ENCODE measurements around the gene RBM25. TPM values are rescaled to one million over a fixed set of nuclear protein-coding genes. Genes with fewer than 3 reads are reported as not detected.

Gene RBM25
- total and polyA plus RNA-seq, 10 of the 15 experiments (the other 5 are each of a cell fraction or from before 2014, with no cell fraction given), result 43.4 to 125 (median 74.1) TPM

DNA sequence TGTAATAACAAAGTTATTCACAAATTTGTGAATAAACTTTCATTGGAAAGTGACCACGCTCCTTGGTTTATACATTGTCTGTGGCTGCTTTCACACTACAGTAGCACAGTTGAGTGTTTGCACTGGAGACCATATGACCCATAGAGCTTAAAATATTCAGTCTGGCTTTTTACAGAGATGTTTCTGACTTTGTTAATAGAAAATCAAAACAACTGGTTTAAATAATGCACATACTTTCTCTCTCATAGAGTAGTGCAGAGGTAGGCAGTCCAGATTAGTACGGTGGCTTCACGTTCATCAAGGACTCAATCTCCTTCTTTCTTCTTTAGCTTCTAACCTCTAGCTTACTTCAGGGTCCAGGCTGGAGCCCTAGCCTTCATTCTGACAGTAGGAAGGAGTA, 114.2 kb downstream of the RBM25 start:
- ATAC-seq (no peak), FAIRE-seq (no peak), DNase-seq (ENCODE audit: low read depth, low spot score) (no peak)
- ChIA-PET CTCF (interaction anchor here (0.8 to 5.1 kb wide), 32 partner anchors 10 to 1321 kb away, joined by 3 to 106 read pairs (median 4); partner anchors contain the start of genes ISCA2, NPC2 and PSEN1), POLR2A (interaction anchor here (0.6 to 1.0 kb wide), 2 partner anchors 299 to 588 kb away, joined by 3 to 6 read pairs; a partner anchor contains a TSS), SMC1A (ENCODE audit: uncharacterized antibody, unreplicated experiment) (interaction anchor here (0.7 to 2.5 kb wide), 15 partner anchors 9 to 327 kb away, joined by 3 to 37 read pairs (median 4); no protein-coding TSS in a partner anchor), RAD21 (ENCODE audit: unreplicated experiment) (interaction anchor here (1.0 to 2.3 kb wide), 13 partner anchors 37 to 659 kb away, joined by 3 to 48 read pairs (median 4); partner anchors contain the start of genes PSEN1 and RIOX1)
- peaks cover 11 to 28% of the 10 kb centered on the region in 2 experiments; a peak in 3 of 4 replicates for H3K36me3 ChIP-seq (ENCODE audit: control insufficient read depth in 2 of 2, insufficient read depth in 2 of 2, low read length in 1 of 2)
- H3K27me3 ChIP-seq (replicated peaks in 1 of 2; ENCODE audit: control insufficient read depth in 2 of 2, insufficient read depth in 2 of 2, low read length in 1 of 2), result no peaks in the 10 kb centered on the region
- BruUV-seq (replicated peaks), result no TSS peak
- H3K9ac ChIP-seq (ENCODE audit: control insufficient read depth, insufficient read depth, low read length), result no peak overlapping the region
- H3K4me2 ChIP-seq (ENCODE audit: control insufficient read depth, insufficient read depth), result no peak overlapping the region
- in situ Hi-C loops (cut with MboI) (no loop called here), intact Hi-C loops (cut with micrococcal nuclease; ENCODE audit: unreplicated experiment) (no loop called here)
- no peak overlapping the region for H3K4me3 ChIP-seq
- no peaks in the 10 kb centered on the region for H3K79me2 ChIP-seq (ENCODE audit: control insufficient read depth, insufficient read depth, low read length)
- no peaks in the 10 kb centered on the region for H3K9me3 ChIP-seq (replicated peaks; ENCODE audit: control insufficient read depth, insufficient read depth, low read length)
- TF ChIP-seq EGR1 (IDR thresholded peaks at IDR 0.05; ENCODE audit: borderline replicate concordance in 1 of 2, low read depth in 2 of 2, low read length in 2 of 2), result no peak
- TF ChIP-seq SPI1 (IDR thresholded peaks at IDR 0.05; ENCODE audit: borderline replicate concordance, insufficient read depth, low read depth, low read length), result no peak
- no peaks in the 10 kb centered on the region for H3K4me1 ChIP-seq (ENCODE audit: control insufficient read depth, insufficient read depth, low read length)
- 95% methylated on average over 3 of the region's 3 CpGs for WGBS (ENCODE audit: insufficient coverage, insufficient replicate concordance, low lambda C conversion rate, missing lambda C conversion rate)
- no peak overlapping the region for H3K27ac ChIP-seq (ENCODE audit: control insufficient read depth, insufficient read depth)
- H2AFZ ChIP-seq (ENCODE audit: control insufficient read depth, low read depth, low read length), result no peak overlapping the region
- no peaks in the 10 kb centered on the region for H4K20me1 ChIP-seq (ENCODE audit: control insufficient read depth, insufficient read depth)

DNA sequence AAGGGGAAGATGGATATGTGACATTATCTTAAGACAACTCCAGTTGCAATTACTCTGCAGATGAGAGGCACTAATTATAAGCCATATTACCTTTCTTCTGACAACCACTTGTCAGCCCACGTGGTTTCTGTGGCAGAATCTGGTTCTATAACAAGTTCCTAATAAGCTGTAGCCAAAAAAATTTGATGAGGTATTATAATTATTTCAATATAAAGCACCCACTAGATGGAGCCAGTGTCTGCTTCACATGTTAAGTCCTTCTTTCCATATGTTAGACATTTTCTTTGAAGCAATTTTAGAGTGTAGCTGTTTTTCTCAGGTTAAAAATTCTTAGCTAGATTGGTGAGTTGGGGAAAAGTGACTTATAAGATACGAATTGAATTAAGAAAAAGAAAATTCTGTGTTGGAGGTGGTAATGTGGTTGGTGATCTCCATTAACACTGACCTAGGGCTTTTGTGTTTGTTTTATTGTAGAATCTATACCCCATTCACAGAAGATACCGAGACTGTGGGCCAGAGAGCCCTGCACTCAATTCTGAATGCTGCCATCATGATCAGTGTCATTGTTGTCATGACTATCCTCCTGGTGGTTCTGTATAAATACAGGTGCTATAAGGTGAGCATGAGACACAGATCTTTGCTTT, 114.9 kb downstream of the RBM25 start:
- peak; percentile 60 for ATAC-seq
- TF ChIP-seq RAD21 (IDR thresholded peaks at IDR 0.05; ENCODE audit: insufficient read depth, low read depth, low read length) (peak; percentile 68), POU2F2 (IDR thresholded peaks at IDR 0.05; ENCODE audit: borderline replicate concordance, low read depth, low read length) (no peak), ZNF207 (IDR thresholded peaks at IDR 0.05; ENCODE audit: borderline replicate concordance) (no peak), CBFB (IDR thresholded peaks at IDR 0.05; ENCODE audit: low read depth) (no peak), SP1 (IDR thresholded peaks at IDR 0.05; ENCODE audit: low read depth, low read length) (no peak), IKZF2 (IDR thresholded peaks at IDR 0.05) (no peak), SMC3 (IDR thresholded peaks at IDR 0.05; ENCODE audit: borderline replicate concordance, low read length) (peak; percentile 67; the same call in 1 of the 2 replicates), MXI1 (IDR thresholded peaks at IDR 0.05; ENCODE audit: low read depth, low read length) (0 out of 2 replicates have a peak, but pooled peaks have one; percentile 24), RAD51 (IDR thresholded peaks at IDR 0.05) (peak; percentile 41; the same call in 1 of the 2 replicates)
- TF ChIP-seq, protein P1, sequence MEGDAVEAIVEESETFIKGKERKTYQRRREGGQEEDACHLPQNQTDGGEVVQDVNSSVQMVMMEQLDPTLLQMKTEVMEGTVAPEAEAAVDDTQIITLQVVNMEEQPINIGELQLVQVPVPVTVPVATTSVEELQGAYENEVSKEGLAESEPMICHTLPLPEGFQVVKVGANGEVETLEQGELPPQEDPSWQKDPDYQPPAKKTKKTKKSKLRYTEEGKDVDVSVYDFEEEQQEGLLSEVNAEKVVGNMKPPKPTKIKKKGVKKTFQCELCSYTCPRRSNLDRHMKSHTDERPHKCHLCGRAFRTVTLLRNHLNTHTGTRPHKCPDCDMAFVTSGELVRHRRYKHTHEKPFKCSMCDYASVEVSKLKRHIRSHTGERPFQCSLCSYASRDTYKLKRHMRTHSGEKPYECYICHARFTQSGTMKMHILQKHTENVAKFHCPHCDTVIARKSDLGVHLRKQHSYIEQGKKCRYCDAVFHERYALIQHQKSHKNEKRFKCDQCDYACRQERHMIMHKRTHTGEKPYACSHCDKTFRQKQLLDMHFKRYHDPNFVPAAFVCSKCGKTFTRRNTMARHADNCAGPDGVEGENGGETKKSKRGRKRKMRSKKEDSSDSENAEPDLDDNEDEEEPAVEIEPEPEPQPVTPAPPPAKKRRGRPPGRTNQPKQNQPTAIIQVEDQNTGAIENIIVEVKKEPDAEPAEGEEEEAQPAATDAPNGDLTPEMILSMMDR (IDR thresholded peaks at IDR 0.05 in 2 of 3, conservative IDR thresholded peaks at IDR 0.05 in 1 of 3; ENCODE audit: control insufficient read depth in 2 of 3, extremely low read depth in 1 of 3, insufficient read depth in 1 of 3, low read depth in 3 of 3, low read length in 3 of 3), result peak; percentile 19 to 62 (median 36); a peak in 4 of 6 replicates

More for the DNA sequence above, 114.9 kb downstream of the RBM25 start:
- SMC1A ChIA-PET (ENCODE audit: uncharacterized antibody, unreplicated experiment), result interaction anchor here (0.7 to 2.5 kb wide), 20 partner anchors 9 to 460 kb away, joined by 3 to 37 read pairs (median 4); partner anchors contain the start of gene NUMB
- no TSS peak for BruUV-seq (replicated peaks)
- intact Hi-C loops (cut with micrococcal nuclease; ENCODE audit: unreplicated experiment), result loop anchor here (1.0 kb wide), 1 partner anchor 299 kb away; no protein-coding TSS in a partner anchor
- CTCF ChIA-PET, result interaction anchor here (0.6 to 5.1 kb wide), 40 partner anchors 9 to 1320 kb away, joined by 3 to 106 read pairs (median 4); partner anchors contain the start of genes ACOT1, ISCA2, NPC2 and PSEN1
- Histone ChIP-seq H2AFZ (ENCODE audit: control insufficient read depth, low read depth, low read length) (no peak overlapping the region), H3K36me3 (ENCODE audit: control insufficient read depth in 2 of 2, insufficient read depth in 2 of 2, low read length in 1 of 2) (peaks cover 11 to 28% of the 10 kb centered on the region in 2 experiments; a peak in 3 of 4 replicates), H4K20me1 (ENCODE audit: control insufficient read depth, insufficient read depth) (no peaks in the 10 kb centered on the region), H3K9ac (ENCODE audit: control insufficient read depth, insufficient read depth, low read length) (no peak overlapping the region), H3K27ac (ENCODE audit: control insufficient read depth, insufficient read depth) (no peak overlapping the region), H3K79me2 (ENCODE audit: control insufficient read depth, insufficient read depth, low read length) (no peaks in the 10 kb centered on the region), H3K9me3 (replicated peaks; ENCODE audit: control insufficient read depth, insufficient read depth, low read length) (no peaks in the 10 kb centered on the region), H3K27me3 (replicated peaks in 1 of 2; ENCODE audit: control insufficient read depth in 2 of 2, insufficient read depth in 2 of 2, low read length in 1 of 2) (no peaks in the 10 kb centered on the region), H3K4me2 (ENCODE audit: control insufficient read depth, insufficient read depth) (no peak overlapping the region), H3K4me1 (ENCODE audit: control insufficient read depth, insufficient read depth, low read length) (no peaks in the 10 kb centered on the region), H3K4me3 (no peak overlapping the region)
- 33% methylated on average over 3 of the region's 3 CpGs for WGBS (ENCODE audit: insufficient coverage, insufficient replicate concordance, low lambda C conversion rate, missing lambda C conversion rate)
- in situ Hi-C loops (cut with MboI), result no loop called here
- POLR2A ChIA-PET, result interaction anchor here (0.8 to 1.0 kb wide), 2 partner anchors 97 to 298 kb away, joined by 3 to 6 read pairs; no protein-coding TSS in a partner anchor
- no peak for DNase-seq (ENCODE audit: low read depth, low spot score)
- FAIRE-seq, result peak; percentile 47
- RAD21 ChIA-PET (ENCODE audit: unreplicated experiment), result interaction anchor here (1.0 to 2.3 kb wide), 15 partner anchors 37 to 659 kb away, joined by 3 to 48 read pairs (median 4); partner anchors contain the start of genes NUMB, PSEN1 and RIOX1
